ENCODE results near the gene PRKAG1.

Gene PRKAG1

GRCh38 chr12:49046129-49046895, 27.7 kb upstream of the PRKAG1 start:
- Histone ChIP-seq H3K4me3 (ENCODE audit: low read depth in 1 of 2, low read length in 2 of 2) (no peak overlapping the region), H3K9ac (ENCODE audit: low read length) (no peak overlapping the region), H3K36me3 (ENCODE audit: insufficient read depth, low read length) (peaks cover 100% of the 10 kb centered on the region), H3K27me3 (ENCODE audit: control insufficient read depth in 1 of 2, insufficient read depth in 2 of 2, low read length in 2 of 2) (no peaks in the 10 kb centered on the region), H3K4me1 (ENCODE audit: insufficient read depth, low read length) (no peaks in the 10 kb centered on the region), H3K27ac (ENCODE audit: low read depth, low read length) (no peak overlapping the region), H3K9me3 (ENCODE audit: low read length) (no peaks in the 10 kb centered on the region)

GRCh38 chr12:49044660-49045059, 26.1 kb upstream of the PRKAG1 start:
- Histone ChIP-seq H3K9ac (ENCODE audit: low read length) (no peak overlapping the region), H3K4me3 (ENCODE audit: low read depth in 1 of 2, low read length in 2 of 2) (no peak overlapping the region), H3K36me3 (ENCODE audit: insufficient read depth, low read length) (peaks cover 100% of the 10 kb centered on the region), H3K27ac (ENCODE audit: low read depth, low read length) (no peak overlapping the region), H3K4me1 (ENCODE audit: insufficient read depth, low read length) (no peaks in the 10 kb centered on the region), H3K9me3 (ENCODE audit: low read length) (no peaks in the 10 kb centered on the region), H3K27me3 (ENCODE audit: control insufficient read depth in 1 of 2, insufficient read depth in 2 of 2, low read length in 2 of 2) (no peaks in the 10 kb centered on the region)

- Histone ChIP-seq H3K9ac (ENCODE audit: low read length) (no peak overlapping the region), H3K36me3 (ENCODE audit: insufficient read depth, low read length) (peaks cover 100% of the 10 kb centered on the region), H3K27me3 (ENCODE audit: control insufficient read depth in 1 of 2, insufficient read depth in 2 of 2, low read length in 2 of 2) (no peaks in the 10 kb centered on the region)
These were observed 25.3 kb upstream of the PRKAG1 start for GRCh38 chr12:49043856-49044258.

GRCh38 chr12:49043241-49043640, 24.7 kb upstream of the PRKAG1 start:
- H3K4me3 ChIP-seq (ENCODE audit: low read depth in 1 of 2, low read length in 2 of 2), result no peak overlapping the region
- no peak overlapping the region for H3K9ac ChIP-seq (ENCODE audit: low read length)
- H3K27ac ChIP-seq (ENCODE audit: low read depth, low read length), result no peak overlapping the region
- H3K36me3 ChIP-seq (ENCODE audit: insufficient read depth, low read length), result peaks cover 100% of the 10 kb centered on the region
- no peaks in the 10 kb centered on the region for H3K27me3 ChIP-seq (ENCODE audit: control insufficient read depth in 1 of 2, insufficient read depth in 2 of 2, low read length in 2 of 2)
- no peaks in the 10 kb centered on the region for H3K4me1 ChIP-seq (ENCODE audit: insufficient read depth, low read length)
- no peaks in the 10 kb centered on the region for H3K9me3 ChIP-seq (ENCODE audit: low read length)

More at GRCh38 chr12:49043856-49044258, 25.3 kb upstream of the PRKAG1 start:
- Histone ChIP-seq H3K4me1 (ENCODE audit: insufficient read depth, low read length) (no peaks in the 10 kb centered on the region), H3K9me3 (ENCODE audit: low read length) (no peaks in the 10 kb centered on the region), H3K27ac (ENCODE audit: low read depth, low read length) (no peak overlapping the region), H3K4me3 (ENCODE audit: low read depth in 1 of 2, low read length in 2 of 2) (no peak overlapping the region)

- peaks cover 98% of the 10 kb centered on the region for H3K36me3 ChIP-seq (ENCODE audit: insufficient read depth, low read length)
These were observed 23.4 kb upstream of the PRKAG1 start for GRCh38 chr12:49041881-49042484.

GRCh38 chr12:49041036-49041880, 22.7 kb upstream of the PRKAG1 start:
- no peaks in the 10 kb centered on the region for H3K9me3 ChIP-seq (ENCODE audit: low read length)
- H3K9ac ChIP-seq (ENCODE audit: low read length), result no peak overlapping the region
- H3K4me3 ChIP-seq (ENCODE audit: low read depth in 1 of 2, low read length in 2 of 2), result no peak overlapping the region
- H3K36me3 ChIP-seq (ENCODE audit: insufficient read depth, low read length), result peaks cover 97% of the 10 kb centered on the region
- H3K27ac ChIP-seq (ENCODE audit: low read depth, low read length), result no peak overlapping the region
- H3K27me3 ChIP-seq (ENCODE audit: control insufficient read depth in 1 of 2, insufficient read depth in 2 of 2, low read length in 2 of 2), result no peaks in the 10 kb centered on the region
- no peaks in the 10 kb centered on the region for H3K4me1 ChIP-seq (ENCODE audit: insufficient read depth, low read length)

More at GRCh38 chr12:49041881-49042484, 23.4 kb upstream of the PRKAG1 start:
- H3K4me3 ChIP-seq (ENCODE audit: low read depth in 1 of 2, low read length in 2 of 2), result no peak overlapping the region
- H3K4me1 ChIP-seq (ENCODE audit: insufficient read depth, low read length), result no peaks in the 10 kb centered on the region
- H3K27ac ChIP-seq (ENCODE audit: low read depth, low read length), result no peak overlapping the region
- no peaks in the 10 kb centered on the region for H3K9me3 ChIP-seq (ENCODE audit: low read length)
- no peak overlapping the region for H3K9ac ChIP-seq (ENCODE audit: low read length)
- no peaks in the 10 kb centered on the region for H3K27me3 ChIP-seq (ENCODE audit: control insufficient read depth in 1 of 2, insufficient read depth in 2 of 2, low read length in 2 of 2)

- Histone ChIP-seq H3K9ac (ENCODE audit: low read length) (no peak overlapping the region), H3K4me3 (ENCODE audit: low read depth in 1 of 2, low read length in 2 of 2) (no peak overlapping the region), H3K27ac (ENCODE audit: low read depth, low read length) (no peak overlapping the region), H3K9me3 (ENCODE audit: low read length) (no peaks in the 10 kb centered on the region), H3K4me1 (ENCODE audit: insufficient read depth, low read length) (no peaks in the 10 kb centered on the region), H3K36me3 (ENCODE audit: insufficient read depth, low read length) (peaks cover 95% of the 10 kb centered on the region), H3K27me3 (ENCODE audit: control insufficient read depth in 1 of 2, insufficient read depth in 2 of 2, low read length in 2 of 2) (no peaks in the 10 kb centered on the region)
These were observed 21.8 kb upstream of the PRKAG1 start for GRCh38 chr12:49040364-49040855.

- Histone ChIP-seq H3K9me3 (ENCODE audit: low read length) (no peaks in the 10 kb centered on the region), H3K4me3 (ENCODE audit: low read depth in 1 of 2, low read length in 2 of 2) (no peak overlapping the region), H3K27me3 (ENCODE audit: control insufficient read depth in 1 of 2, insufficient read depth in 2 of 2, low read length in 2 of 2) (no peaks in the 10 kb centered on the region), H3K9ac (ENCODE audit: low read length) (no peak overlapping the region), H3K36me3 (ENCODE audit: insufficient read depth, low read length) (peaks cover 92% of the 10 kb centered on the region), H3K4me1 (ENCODE audit: insufficient read depth, low read length) (no peaks in the 10 kb centered on the region), H3K27ac (ENCODE audit: low read depth, low read length) (no peak overlapping the region)
These were observed 21.1 kb upstream of the PRKAG1 start for GRCh38 chr12:49039421-49040363.

- Histone ChIP-seq H3K4me1 (ENCODE audit: insufficient read depth, low read length) (no peaks in the 10 kb centered on the region), H3K27ac (ENCODE audit: low read depth, low read length) (no peak overlapping the region), H3K27me3 (ENCODE audit: control insufficient read depth in 1 of 2, insufficient read depth in 2 of 2, low read length in 2 of 2) (no peaks in the 10 kb centered on the region), H3K36me3 (ENCODE audit: insufficient read depth, low read length) (peaks cover 89% of the 10 kb centered on the region), H3K9ac (ENCODE audit: low read length) (no peak overlapping the region), H3K4me3 (ENCODE audit: low read depth in 1 of 2, low read length in 2 of 2) (no peak overlapping the region), H3K9me3 (ENCODE audit: low read length) (no peaks in the 10 kb centered on the region)
These were observed 19.8 kb upstream of the PRKAG1 start for GRCh38 chr12:49038291-49038955.

- H3K4me3 ChIP-seq (ENCODE audit: low read depth in 1 of 2, low read length in 2 of 2), result no peak overlapping the region
- H3K9me3 ChIP-seq (ENCODE audit: low read length), result no peaks in the 10 kb centered on the region
- no peaks in the 10 kb centered on the region for H3K4me1 ChIP-seq (ENCODE audit: insufficient read depth, low read length)
- peaks cover 89% of the 10 kb centered on the region for H3K36me3 ChIP-seq (ENCODE audit: insufficient read depth, low read length)
- no peaks in the 10 kb centered on the region for H3K27me3 ChIP-seq (ENCODE audit: control insufficient read depth in 1 of 2, insufficient read depth in 2 of 2, low read length in 2 of 2)
- no peak overlapping the region for H3K27ac ChIP-seq (ENCODE audit: low read depth, low read length)
- H3K9ac ChIP-seq (ENCODE audit: low read length), result no peak overlapping the region
These were observed 19.3 kb upstream of the PRKAG1 start for GRCh38 chr12:49037947-49038237.

Measured in muscle layer of colon (tissue), 2 donors.